ENCODE data around the gene LRRC28. TPM values are rescaled to one million over a fixed set of nuclear protein-coding genes. Genes with fewer than 3 reads are reported as not detected.
"Not testable (repeated sequence)": the region's sequence is repeated elsewhere in the genome, so short reads cannot be mapped to it uniquely, and the experiment has no call there.

Gene LRRC28
- 7.4 and 12.4 TPM in 2 replicates for total RNA-seq

GRCh38 chr15:99250857-99251841 is at the start of gene LRRC28:
Gene LRRC28, plus strand, starts transcription at chr15:99251481. Its CDS starts 4,477 bp downstream, at chr15:99255958.
- DNase-seq (ENCODE audit: low read depth in 2 of 2) = peak; percentile 98 to 99

DNA sequence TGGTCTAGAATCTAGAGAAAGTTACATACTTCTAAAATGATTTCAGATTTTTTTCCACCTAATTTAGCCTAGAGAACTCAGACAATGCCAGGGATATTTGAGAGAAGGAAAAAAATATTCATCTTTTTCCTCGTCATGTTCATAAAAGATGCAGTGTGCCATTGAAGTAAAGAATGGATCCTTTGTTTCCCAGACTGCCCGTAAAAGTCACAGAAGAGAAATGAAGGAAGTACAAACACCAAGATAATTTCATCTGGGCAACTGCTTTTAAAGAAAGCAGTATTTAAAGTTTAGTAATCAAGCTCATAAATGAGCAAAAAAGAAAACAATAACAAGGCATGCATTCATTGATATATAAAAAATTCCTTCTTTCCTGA is 49.1 kb upstream of the LRRC28 start:
- DNase-seq (ENCODE audit: low read depth in 2 of 2) = no peak

- no peak for DNase-seq (ENCODE audit: low read depth in 2 of 2)
These were observed 43.6 kb upstream of the LRRC28 start for GRCh38 chr15:99207672-99208071.

DNA sequence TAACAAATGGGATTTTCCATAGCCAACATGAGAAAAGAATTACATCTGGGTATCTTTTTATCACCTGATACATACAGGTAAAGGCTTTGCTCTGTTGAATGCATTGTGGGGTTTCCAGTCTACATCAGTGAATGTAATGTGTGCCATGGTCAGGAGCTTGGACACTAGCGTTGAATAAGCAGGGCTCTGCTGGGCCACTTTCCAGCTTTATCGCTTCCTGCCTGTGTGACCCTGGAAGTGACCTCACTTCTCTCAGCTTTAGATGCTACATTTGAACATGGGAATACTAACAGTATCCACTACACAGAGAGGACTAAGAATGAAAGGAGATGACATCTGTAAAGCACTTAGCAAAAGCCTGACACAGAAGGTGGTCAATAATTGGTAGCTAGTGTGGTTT is 42.0 kb upstream of the LRRC28 start:
- peak; percentile 90 to 91 for DNase-seq (ENCODE audit: low read depth in 2 of 2)

- DNase-seq (ENCODE audit: low read depth in 2 of 2) = no peak
These were observed 40.9 kb upstream of the LRRC28 start for GRCh38 chr15:99210334-99210733.

GRCh38 chr15:99211926-99212325 is 39.4 kb upstream of the LRRC28 start:
- peak in 1 of 2 donors; percentile 16 for DNase-seq (ENCODE audit: low read depth in 2 of 2)

- peak in 1 of 2 donors; percentile 57 for DNase-seq (ENCODE audit: low read depth in 2 of 2)
These were observed 38.9 kb upstream of the LRRC28 start for GRCh38 chr15:99212406-99212805.

DNA sequence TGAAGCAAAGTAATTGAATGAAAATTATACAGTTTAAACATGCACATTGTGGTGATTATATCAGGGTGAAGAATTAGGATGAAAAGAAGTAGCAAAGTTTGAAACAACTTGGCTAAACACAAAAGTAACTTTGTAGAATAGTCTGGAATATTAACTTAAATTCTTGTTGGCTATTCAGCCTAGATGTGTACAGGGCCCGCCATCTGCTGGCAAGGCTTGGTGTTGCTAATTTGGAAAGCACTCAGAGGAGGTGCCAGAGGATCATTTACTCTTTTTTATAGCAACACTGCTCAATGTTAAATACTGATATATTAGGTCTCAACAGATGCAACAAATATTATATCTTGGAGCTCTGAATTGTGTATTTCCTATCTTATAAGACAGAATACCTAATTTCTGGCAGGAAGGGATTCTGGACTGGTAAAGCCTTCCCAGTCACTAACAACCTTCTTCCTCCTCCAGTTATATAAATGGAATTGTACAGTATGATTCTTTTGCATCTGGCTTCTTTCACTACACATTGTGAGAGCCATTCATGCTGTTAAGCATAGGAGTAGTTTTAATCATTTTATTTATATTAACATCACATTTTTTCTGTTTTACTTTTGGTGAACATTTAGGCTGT is 38.0 kb upstream of the LRRC28 start:
- peak; percentile 60 to 78 for DNase-seq (ENCODE audit: low read depth in 2 of 2)

DNA sequence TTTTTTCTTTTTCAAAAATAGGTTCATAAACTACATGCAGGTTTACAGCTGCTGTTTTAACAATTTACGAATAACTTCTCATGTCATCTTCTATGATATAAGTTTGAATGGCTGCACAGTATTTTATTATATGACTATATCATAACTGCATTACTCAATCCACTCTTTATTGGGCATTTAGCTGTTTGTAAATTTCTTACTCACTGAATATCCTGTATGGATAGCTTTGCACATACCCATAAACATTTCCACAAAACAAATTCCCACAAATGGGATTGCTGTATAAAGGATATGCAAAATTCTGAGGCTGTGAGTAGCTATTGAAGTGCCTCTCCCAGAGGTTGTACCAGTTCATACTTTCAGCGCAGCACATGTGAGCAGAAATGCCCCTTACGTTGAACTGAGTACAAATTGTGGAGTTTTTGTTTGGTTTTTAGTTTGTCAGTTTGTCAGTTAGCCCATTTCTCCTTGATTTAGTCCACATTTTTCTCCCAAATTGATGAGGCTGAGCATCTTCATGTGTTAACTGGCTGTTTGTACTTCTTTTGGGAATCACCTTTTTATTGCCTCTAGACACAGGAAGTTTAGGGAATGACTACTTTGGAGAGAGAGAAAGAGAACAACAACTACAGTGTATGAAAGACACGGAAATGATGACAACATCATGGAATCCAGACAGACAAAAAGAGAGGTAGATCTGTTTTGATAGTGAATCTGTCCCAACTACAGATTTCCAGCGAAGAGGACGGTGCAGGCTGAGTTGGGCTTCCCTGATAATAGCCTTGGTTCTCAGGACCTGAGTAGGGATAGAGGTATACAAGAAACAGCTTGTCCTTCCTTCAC is 26.7 kb upstream of the LRRC28 start:
- peak; percentile 40 to 62 for DNase-seq (ENCODE audit: low read depth in 2 of 2)

GRCh38 chr15:99226802-99227201 is 24.5 kb upstream of the LRRC28 start:
- no peak for DNase-seq (ENCODE audit: low read depth in 2 of 2)

GRCh38 chr15:99228120-99228770 is 23.0 kb upstream of the LRRC28 start:
- no peak for DNase-seq (ENCODE audit: low read depth in 2 of 2)

GRCh38 chr15:99230867-99231266 is 20.4 kb upstream of the LRRC28 start:
- DNase-seq (ENCODE audit: low read depth in 2 of 2) = no peak

DNA sequence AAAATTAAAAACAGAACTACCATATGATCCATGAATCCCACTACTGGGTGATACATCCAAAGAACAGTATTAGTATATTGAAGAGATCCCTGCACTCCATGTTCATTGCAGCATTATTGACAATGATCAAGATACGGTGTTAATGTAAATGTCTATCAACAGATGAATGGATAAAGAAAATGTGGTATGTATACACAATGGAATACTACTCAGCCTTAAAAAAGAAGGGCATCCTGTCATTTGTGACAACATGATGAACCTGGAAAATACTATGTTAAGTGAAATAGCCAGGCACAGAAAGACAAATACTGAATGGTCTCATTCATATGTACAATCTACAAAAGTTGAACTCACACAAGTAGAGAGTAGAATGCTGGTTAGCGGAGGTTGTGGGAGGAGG is 18.5 kb upstream of the LRRC28 start:
- no peak for DNase-seq (ENCODE audit: low read depth in 2 of 2)

DNA sequence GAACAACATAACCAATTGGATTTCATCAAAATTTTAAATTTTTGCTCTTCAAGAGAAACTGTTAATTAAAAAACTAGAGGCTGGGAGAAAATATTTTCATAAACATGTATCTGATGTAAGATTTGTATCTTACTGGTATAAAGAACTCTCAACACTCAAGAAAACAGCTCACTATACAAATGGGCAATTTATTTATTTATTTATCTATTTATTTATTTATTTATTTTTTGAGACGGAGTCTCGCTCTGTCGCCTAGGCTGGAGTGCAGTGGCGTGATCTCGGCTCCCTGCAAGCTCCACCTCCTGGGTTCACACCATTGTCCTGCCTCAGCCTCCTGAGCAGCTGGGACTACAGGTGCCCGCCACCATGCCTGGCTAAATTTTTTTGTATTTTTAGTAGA is 17.1 kb upstream of the LRRC28 start:
- DNase-seq (ENCODE audit: low read depth in 2 of 2) = not testable (repeated sequence)

- DNase-seq (ENCODE audit: low read depth in 2 of 2) = peak in 1 of 2 donors; percentile 31
These were observed 12.4 kb upstream of the LRRC28 start for GRCh38 chr15:99238849-99239248.

DNA sequence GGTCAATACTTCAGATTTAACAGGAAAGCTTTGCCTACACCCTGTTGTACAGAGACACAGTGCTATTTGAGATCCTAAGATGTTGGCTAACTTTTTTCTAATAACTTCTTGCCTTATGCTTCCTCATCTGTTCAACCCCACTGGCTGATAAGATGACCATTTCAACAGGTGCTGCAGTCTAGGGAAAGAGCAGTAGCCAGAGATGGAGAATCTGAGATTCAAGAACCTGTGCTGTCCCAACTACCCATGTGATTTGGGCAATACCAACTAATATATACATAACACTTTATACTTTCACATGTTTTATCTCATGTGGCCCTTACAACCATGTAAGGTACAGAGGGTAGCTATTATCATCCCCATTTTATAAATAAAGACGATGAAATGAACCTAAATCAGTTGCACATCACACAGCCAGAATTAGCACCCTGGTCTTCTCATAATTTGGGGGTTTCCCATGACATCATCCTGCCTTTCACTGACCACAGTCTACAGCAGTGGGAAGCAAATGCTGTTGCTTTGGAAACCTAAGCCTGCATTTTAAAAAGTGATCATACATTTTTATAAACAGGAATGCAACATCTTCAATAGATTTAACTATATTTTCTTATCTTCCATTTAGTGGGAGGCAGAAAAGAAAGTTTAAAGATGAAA is 11.6 kb upstream of the LRRC28 start:
- DNase-seq (ENCODE audit: low read depth in 2 of 2) = peak in 1 of 2 donors; percentile 39

DNA sequence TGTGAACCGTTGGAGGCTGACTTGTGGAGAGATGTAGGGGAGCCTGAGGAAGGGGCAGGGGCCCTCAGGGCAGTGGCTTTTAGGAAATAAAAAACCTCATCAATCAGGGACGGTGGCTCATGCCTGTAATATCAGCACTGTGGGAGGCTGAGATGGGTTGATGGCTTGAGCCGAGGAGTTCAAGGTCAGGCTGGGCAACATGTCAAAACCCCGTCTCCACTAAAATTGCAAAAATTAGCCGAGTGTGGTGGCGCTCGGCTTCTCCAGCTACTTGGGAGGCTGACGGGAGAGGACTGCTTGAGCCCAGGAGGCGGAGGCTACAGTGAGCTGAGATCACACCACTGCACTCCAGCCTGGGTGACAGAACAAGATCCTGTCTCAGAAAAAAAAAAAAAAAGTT is 9.5 kb upstream of the LRRC28 start:
- DNase-seq (ENCODE audit: low read depth in 2 of 2) = no peak

DNA sequence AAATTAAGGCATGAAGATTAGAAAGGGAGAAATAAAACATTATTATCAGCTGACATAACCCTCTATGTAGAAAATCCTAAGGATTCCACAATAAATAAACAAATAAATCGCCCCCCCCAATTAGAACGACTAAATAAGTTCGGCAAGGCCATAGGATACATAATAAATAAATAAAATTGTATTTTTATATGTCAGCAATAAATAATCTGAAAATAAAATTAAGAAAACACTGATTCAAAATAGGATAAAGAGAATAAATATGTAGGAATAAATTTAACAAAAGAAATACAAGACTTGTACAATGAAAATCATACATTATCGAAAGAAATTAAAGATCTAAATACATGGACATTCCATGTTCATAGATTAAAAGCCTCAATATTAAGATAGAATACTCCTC is 7.0 kb upstream of the LRRC28 start:
- DNase-seq (ENCODE audit: low read depth in 2 of 2) = no peak

DNA sequence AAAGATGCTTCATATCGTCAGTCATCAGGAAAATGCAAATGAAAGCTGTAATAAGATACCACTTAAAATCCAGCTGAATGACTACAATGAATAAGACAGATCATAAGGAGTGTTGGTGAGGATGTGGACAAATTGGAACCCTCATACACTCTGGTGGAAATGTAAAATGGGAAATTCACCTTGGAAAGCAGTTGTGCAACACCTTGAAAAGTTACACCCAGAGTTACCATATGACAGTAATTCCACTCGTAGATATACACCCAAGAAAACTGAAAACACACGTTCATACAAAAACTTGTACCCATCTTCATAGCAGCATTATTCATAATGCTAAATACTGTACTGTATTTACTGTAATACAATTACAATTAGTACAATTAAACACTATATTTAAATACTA is 4.2 kb upstream of the LRRC28 start:
- no peak for DNase-seq (ENCODE audit: low read depth in 2 of 2)

DNA sequence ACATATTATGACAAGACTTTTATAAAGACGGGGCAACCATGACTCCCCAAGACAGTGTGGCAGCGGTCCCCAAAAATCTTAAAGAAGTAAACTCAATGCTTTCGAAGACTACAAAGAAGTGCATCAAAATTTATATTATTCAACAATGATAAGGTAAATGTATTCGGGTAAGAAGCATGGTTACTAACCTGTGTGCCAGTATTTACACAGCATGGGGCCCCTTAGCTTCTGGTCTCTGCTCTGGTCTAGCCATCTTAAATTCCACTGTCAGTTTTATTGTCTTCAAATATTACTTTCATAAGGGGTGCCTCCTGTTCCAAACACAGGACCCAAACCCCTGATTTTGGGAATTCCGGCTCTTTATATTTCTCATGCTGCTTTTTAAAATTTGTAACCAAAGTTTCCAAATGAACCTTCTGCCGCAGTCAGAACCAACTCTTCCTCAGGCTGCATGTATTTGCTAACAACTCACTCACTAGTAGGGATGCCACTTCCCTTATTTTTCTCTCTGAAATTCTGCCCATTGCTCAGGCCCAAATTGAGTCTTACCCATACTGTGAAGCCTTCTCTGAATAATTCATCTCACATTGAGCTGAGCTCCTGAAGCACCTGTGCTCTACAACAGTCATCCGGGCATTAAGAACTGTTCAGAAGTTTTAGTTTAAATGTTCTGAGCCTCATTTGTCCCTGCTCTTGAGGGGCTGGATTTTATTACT is 3.1 kb upstream of the LRRC28 start:
- no peak for DNase-seq (ENCODE audit: low read depth in 2 of 2)
